Right hindlimb (tissue), 1 donor: ENCODE data around the gene UNC13A.
"Not testable (repeated sequence)": the region's sequence is repeated elsewhere in the genome, so short reads cannot be mapped to it uniquely, and the experiment has no call there.

ENCODE experiments used
- DNase-seq: peaks from one replicate; pipeline ENCODE4 v3.0.0-alpha.2; 2018

The UNC13A gene

GRCh38 chr19:17560205-17560595 lies 128.0 kb downstream of the UNC13A start:
- no peak for DNase-seq

- DNase-seq: no peak
These were observed 130.7 kb downstream of the UNC13A start for GRCh38 chr19:17557466-17557865.

GRCh38 chr19:17556995-17557394 lies 131.2 kb downstream of the UNC13A start:
- DNase-seq: no peak

- DNase-seq: peak; percentile 72
These were observed 132.0 kb downstream of the UNC13A start for GRCh38 chr19:17555929-17556813.

- DNase-seq: peak; percentile 97
These were observed 132.7 kb downstream of the UNC13A start, which contains the start of gene COLGALT1 for GRCh38 chr19:17555480-17555928. Gene COLGALT1, plus strand, starts transcription at chr19:17555649. Its CDS starts 65 bp downstream, at chr19:17555714.

GRCh38 chr19:17554968-17555479 lies 133.1 kb downstream of the UNC13A start:
- DNase-seq: no peak

GRCh38 chr19:17553256-17553655 lies 134.9 kb downstream of the UNC13A start:
- DNase-seq: peak; percentile 89

- not testable (repeated sequence) for DNase-seq
These were observed 135.4 kb downstream of the UNC13A start for GRCh38 chr19:17552735-17553134.
